T-helper 17 cell (primary cell): ENCODE data around the gene USP5. TPM values are rescaled to one million over a fixed set of nuclear protein-coding genes. Genes with fewer than 3 reads are reported as not detected.
"Not testable (repeated sequence)": the region's sequence is repeated elsewhere in the genome, so short reads cannot be mapped to it uniquely, and the experiment has no call there.

Source experiments
- ATAC-seq: fragments of 150-1000 bp; cut with Tn5 transposase; 2 replicates; pipeline ENCODE4 v1.10.0; 2021; ENCODE audit warnings: mild to moderate bottlenecking, moderate library complexity
- DNase-seq, 3 donors: peaks; one replicate each; pipeline versions ENCODE4 v3.0.0 to v3.0.0-alpha.2; 2020 to 2021
- H3K9me3 ChIP-seq: one replicate; pipeline ENCODE4 v1.7.0; 2013; ENCODE audit warnings: low read length, mild to moderate bottlenecking; ENCODE audit not compliant: control insufficient read depth, poor library complexity, severe bottlenecking
- H3K27ac Mint-ChIP-seq: one replicate; pipeline ENCODE4 v1.8.0; 2022; ENCODE audit warnings: mild to moderate bottlenecking, moderate library complexity, mixed read lengths
- H3K27me3 Mint-ChIP-seq: one replicate; pipeline ENCODE4 v1.8.0; 2022; ENCODE audit warnings: mixed read lengths
- H3K36me3 Mint-ChIP-seq: one replicate; pipeline ENCODE4 v1.8.0; 2022; ENCODE audit warnings: low read depth, mixed read lengths
- H3K4me1 Mint-ChIP-seq: one replicate; pipeline ENCODE4 v1.8.0; 2022; ENCODE audit warnings: mild to moderate bottlenecking, mixed read lengths
- H3K4me3 Mint-ChIP-seq: one replicate; pipeline ENCODE4 v1.8.0; 2022; ENCODE audit warnings: mild to moderate bottlenecking, moderate library complexity, mixed read lengths
- total RNA-seq, 4 donors: library from RNA in 2 of 4; stranded (reverse) in 2 of 4; gene quantifications; one replicate each; pipeline ENCODE4 v1.2.3 and lab custom pipeline; 2022 to 2026

USP5 gene
- total RNA-seq, 2 donors from 2014 or later = 65.7 to 76.1 TPM

GRCh38 chr12:6899837-6900519, 48.0 kb downstream of the USP5 start:
- H3K9me3 ChIP-seq = no peaks in the 10 kb centered on the region
- H3K27ac Mint-ChIP-seq = no peak overlapping the region
- DNase-seq (no peak), ATAC-seq (no peak)
- peaks cover 7% of the 10 kb centered on the region for H3K4me1 Mint-ChIP-seq
- no peaks in the 10 kb centered on the region for H3K27me3 Mint-ChIP-seq
- no peaks in the 10 kb centered on the region for H3K36me3 Mint-ChIP-seq
- H3K4me3 Mint-ChIP-seq = no peak overlapping the region

- peaks cover 7% of the 10 kb centered on the region for H3K4me1 Mint-ChIP-seq
- no peaks in the 10 kb centered on the region for H3K9me3 ChIP-seq
- H3K27me3 Mint-ChIP-seq = no peaks in the 10 kb centered on the region
- no peak for DNase-seq
- no peak overlapping the region for H3K4me3 Mint-ChIP-seq
- no peak for ATAC-seq
- no peaks in the 10 kb centered on the region for H3K36me3 Mint-ChIP-seq
- no peak overlapping the region for H3K27ac Mint-ChIP-seq
These were observed 50.5 kb downstream of the USP5 start for GRCh38 chr12:6902448-6902847.

- no peaks in the 10 kb centered on the region for H3K9me3 ChIP-seq
- DNase-seq = no peak
- Mint-ChIP-seq H3K27ac (no peak overlapping the region), H3K27me3 (no peaks in the 10 kb centered on the region), H3K36me3 (no peaks in the 10 kb centered on the region), H3K4me3 (peak overlapping the region; percentile 49), H3K4me1 (peaks cover 7% of the 10 kb centered on the region)
- ATAC-seq = no peak
These were observed 51.8 kb downstream of the USP5 start for GRCh38 chr12:6903722-6904121.

- Mint-ChIP-seq H3K4me3 (peak within 1 kb of the TSS; percentile 49), H3K27me3 (no peaks in the 10 kb centered on the region), H3K36me3 (no peaks in the 10 kb centered on the region), H3K27ac (no peak within 1 kb of the TSS), H3K4me1 (peaks cover 7% of the 10 kb centered on the region)
- DNase-seq = peak; percentile 90 to 97 (median 95)
- peak; percentile 97 for ATAC-seq
- H3K9me3 ChIP-seq = no peaks in the 10 kb centered on the region
These were observed 52.6 kb downstream of the USP5 start, which contains the start of gene LRRC23 for GRCh38 chr12:6904280-6905276. Gene LRRC23 (plus strand): TSS chr12:6904822. CDS start chr12:6905634, 812 bp downstream.

- H3K4me1 Mint-ChIP-seq = peaks cover 9% of the 10 kb centered on the region
These were observed 53.6 kb downstream of the USP5 start for GRCh38 chr12:6905414-6906040.

GRCh38 chr12:6908141-6908540, 56.2 kb downstream of the USP5 start:
- H3K9me3 ChIP-seq, DNase-seq, H3K4me3 Mint-ChIP-seq, H3K27me3 Mint-ChIP-seq, ATAC-seq, H3K36me3 Mint-ChIP-seq: not testable (repeated sequence)
- peak overlapping the region; percentile 71 for H3K27ac Mint-ChIP-seq
- peaks cover 15% of the 10 kb centered on the region for H3K4me1 Mint-ChIP-seq

More at GRCh38 chr12:6905414-6906040, 53.6 kb downstream of the USP5 start:
- Mint-ChIP-seq H3K4me3 (no peak overlapping the region), H3K36me3 (no peaks in the 10 kb centered on the region), H3K27ac (no peak overlapping the region), H3K27me3 (no peaks in the 10 kb centered on the region)
- DNase-seq (no peak), ATAC-seq (no peak)
- no peaks in the 10 kb centered on the region for H3K9me3 ChIP-seq

- no peak for DNase-seq
- no peak overlapping the region for H3K27ac Mint-ChIP-seq
- no peaks in the 10 kb centered on the region for H3K27me3 Mint-ChIP-seq
- no peaks in the 10 kb centered on the region for H3K9me3 ChIP-seq
- peaks cover 21% of the 10 kb centered on the region for H3K4me1 Mint-ChIP-seq
- no peak overlapping the region for H3K4me3 Mint-ChIP-seq
- no peak for ATAC-seq
- H3K36me3 Mint-ChIP-seq = no peaks in the 10 kb centered on the region
These were observed 57.6 kb downstream of the USP5 start for GRCh38 chr12:6909421-6910145.

- H3K27me3 Mint-ChIP-seq = no peaks in the 10 kb centered on the region
- DNase-seq (no peak), ATAC-seq (no peak)
- peaks cover 37% of the 10 kb centered on the region for H3K4me1 Mint-ChIP-seq
- H3K4me3 Mint-ChIP-seq = peak overlapping the region; percentile 98
- peaks cover 3% of the 10 kb centered on the region for H3K36me3 Mint-ChIP-seq
- peak overlapping the region; percentile 85 for H3K27ac Mint-ChIP-seq
- no peaks in the 10 kb centered on the region for H3K9me3 ChIP-seq
These were observed 60.4 kb downstream of the USP5 start for GRCh38 chr12:6912164-6912935.

GRCh38 chr12:6914246-6914946, 62.4 kb downstream of the USP5 start, which contains the start of gene ENO2:
Gene ENO2 (plus strand): TSS chr12:6914580. CDS start chr12:6915833, 1,253 bp downstream.
- H3K4me1 Mint-ChIP-seq = peaks cover 39% of the 10 kb centered on the region

GRCh38 chr12:6914947-6915788, 63.2 kb downstream of the USP5 start:
- peak overlapping the region; percentile 98 for H3K4me3 Mint-ChIP-seq
- no peak for DNase-seq
- no peaks in the 10 kb centered on the region for H3K9me3 ChIP-seq
- H3K27me3 Mint-ChIP-seq = no peaks in the 10 kb centered on the region
- H3K27ac Mint-ChIP-seq = peak overlapping the region; percentile 85
- ATAC-seq = no peak
- H3K4me1 Mint-ChIP-seq = peaks cover 43% of the 10 kb centered on the region
- peaks cover 9% of the 10 kb centered on the region for H3K36me3 Mint-ChIP-seq

More at GRCh38 chr12:6914246-6914946, 62.4 kb downstream of the USP5 start, which contains the start of gene ENO2:
- no peaks in the 10 kb centered on the region for H3K9me3 ChIP-seq
- Mint-ChIP-seq H3K4me3 (peak within 1 kb of the TSS; percentile 98), H3K36me3 (peaks cover 5% of the 10 kb centered on the region), H3K27me3 (no peaks in the 10 kb centered on the region), H3K27ac (peak within 1 kb of the TSS; percentile 85)
- ATAC-seq = peak; percentile 94
- DNase-seq = peak; percentile 71 to 88 (median 83)

- Mint-ChIP-seq H3K36me3 (peaks cover 9% of the 10 kb centered on the region), H3K4me1 (peaks cover 42% of the 10 kb centered on the region), H3K27ac (peak overlapping the region; percentile 85), H3K4me3 (peak overlapping the region; percentile 75), H3K27me3 (no peaks in the 10 kb centered on the region)
- no peaks in the 10 kb centered on the region for H3K9me3 ChIP-seq
- no peak for ATAC-seq
- no peak for DNase-seq
These were observed 63.9 kb downstream of the USP5 start for GRCh38 chr12:6915789-6916285.
